Right lobe of liver (tissue), 4 donors: ENCODE measurements around the gene PCBD2.

Source experiments
- CTCF ChIP-seq, 4 donors: fragments of 200-600 bp in 3 of 4; fragments of 450-650 bp in 1 of 4; IDR thresholded peaks; one replicate each; pipeline versions ENCODE4 v1.5.1 to v1.8.0; 2016 to 2022; ENCODE audit warnings: antibody characterized with exemption in 4 of 4, mild to moderate bottlenecking in 2 of 4
- POLR2A ChIP-seq: fragments of 450-650 bp; IDR thresholded peaks from one replicate; pipeline ENCODE4 v1.6.1; 2017; ENCODE audit warnings: antibody characterized with exemption, mild to moderate bottlenecking
- donor health status: DM: no; HTN: no; CAD: no.
- donor health status: DM: no; HTN: no; CAD: no.
- donor health status: DM: no; HTN: yes; CAD: no.

GRCh38 chr5:135009736-135010501, 105.0 kb downstream of the PCBD2 start:
- TF ChIP-seq CTCF (IDR thresholded peaks at IDR 0.05): no peak
- TF ChIP-seq POLR2A: no peak
